ENCODE data around the gene CHRD. TPM values are rescaled to one million over a fixed set of nuclear protein-coding genes. Genes with fewer than 3 reads are reported as not detected.

Gene CHRD
- total and polyA plus RNA-seq, 9 of the 15 experiments (the other 6 are each of a cell fraction or from before 2014, with no cell fraction given), result 0.11 to 1.3 (median 0.59) TPM; not detected in 3

DNA sequence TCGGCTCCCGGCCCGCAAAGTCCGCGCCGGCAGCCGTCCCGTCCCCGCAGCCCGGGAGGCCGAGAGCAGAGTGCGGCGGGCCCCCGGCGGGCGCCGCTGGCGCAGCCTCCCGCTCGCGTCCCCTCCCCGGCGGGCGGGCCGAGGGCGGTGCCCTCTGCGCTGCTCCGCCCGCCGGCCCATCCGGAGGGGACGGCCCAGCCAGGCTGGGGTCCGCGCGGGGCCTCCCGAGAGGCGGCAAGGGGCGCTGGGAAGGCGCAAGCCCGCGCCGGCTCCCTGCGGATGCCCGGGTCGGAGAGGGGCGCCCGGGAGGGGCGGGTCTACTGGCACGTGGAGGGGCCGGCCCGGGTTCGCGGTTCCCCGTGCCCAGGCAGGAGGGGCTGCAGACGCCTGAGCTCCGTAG, 18.3 kb upstream of the CHRD start, which contains the start of the genes CLCN2 and POLR2H (continued):
- no peak for TF ChIP-seq TEAD2 (tag; IDR thresholded peaks at IDR 0.05)
- TF ChIP-seq SRF (CRISPR knock-in tag; IDR thresholded peaks at IDR 0.05), result no peak
- no peak for TF ChIP-seq TCF7L2 (IDR thresholded peaks at IDR 0.05; ENCODE audit: low read depth, low read length)
- TF ChIP-seq, protein P1, sequence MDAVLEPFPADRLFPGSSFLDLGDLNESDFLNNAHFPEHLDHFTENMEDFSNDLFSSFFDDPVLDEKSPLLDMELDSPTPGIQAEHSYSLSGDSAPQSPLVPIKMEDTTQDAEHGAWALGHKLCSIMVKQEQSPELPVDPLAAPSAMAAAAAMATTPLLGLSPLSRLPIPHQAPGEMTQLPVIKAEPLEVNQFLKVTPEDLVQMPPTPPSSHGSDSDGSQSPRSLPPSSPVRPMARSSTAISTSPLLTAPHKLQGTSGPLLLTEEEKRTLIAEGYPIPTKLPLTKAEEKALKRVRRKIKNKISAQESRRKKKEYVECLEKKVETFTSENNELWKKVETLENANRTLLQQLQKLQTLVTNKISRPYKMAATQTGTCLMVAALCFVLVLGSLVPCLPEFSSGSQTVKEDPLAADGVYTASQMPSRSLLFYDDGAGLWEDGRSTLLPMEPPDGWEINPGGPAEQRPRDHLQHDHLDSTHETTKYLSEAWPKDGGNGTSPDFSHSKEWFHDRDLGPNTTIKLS (IDR thresholded peaks at IDR 0.05; ENCODE audit: borderline replicate concordance, low read depth), result no peak
- no peak for TF ChIP-seq TSC22D4 (tag; IDR thresholded peaks at IDR 0.05)
- TF ChIP-seq PHTF2 (CRISPR knock-in tag; IDR thresholded peaks at IDR 0.05), result no peak
- TF ChIP-seq SMAD4 (CRISPR knock-in tag; conservative IDR thresholded peaks at IDR 0.05), result 0 out of 2 replicates have a peak, but pooled peaks have one; percentile 22
- TF ChIP-seq ZNF212 (CRISPR knock-in tag; IDR thresholded peaks at IDR 0.05), result no peak
- no peak for TF ChIP-seq STAT5A (IDR thresholded peaks at IDR 0.05; ENCODE audit: borderline replicate concordance, low read length)
- TF ChIP-seq, protein P2, sequence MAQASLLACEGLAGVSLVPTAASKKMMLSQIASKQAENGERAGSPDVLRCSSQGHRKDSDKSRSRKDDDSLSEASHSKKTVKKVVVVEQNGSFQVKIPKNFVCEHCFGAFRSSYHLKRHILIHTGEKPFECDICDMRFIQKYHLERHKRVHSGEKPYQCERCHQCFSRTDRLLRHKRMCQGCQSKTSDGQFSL (CRISPR knock-in tag; IDR thresholded peaks at IDR 0.05), result no peak
- TF ChIP-seq, protein P2 (tag; IDR thresholded peaks at IDR 0.05), result no peak
- TF ChIP-seq SIN3B (IDR thresholded peaks at IDR 0.05; ENCODE audit: low read depth), result peak; percentile 34; the same call in 1 of the 2 replicates
- no peak for TF ChIP-seq ZNF239 (CRISPR knock-in tag; IDR thresholded peaks at IDR 0.05)
- TF ChIP-seq PHF8 (IDR thresholded peaks at IDR 0.05; ENCODE audit: borderline replicate concordance, low read length), result peak; percentile 71; the same call in 1 of the 2 replicates
- TF ChIP-seq, protein P3, sequence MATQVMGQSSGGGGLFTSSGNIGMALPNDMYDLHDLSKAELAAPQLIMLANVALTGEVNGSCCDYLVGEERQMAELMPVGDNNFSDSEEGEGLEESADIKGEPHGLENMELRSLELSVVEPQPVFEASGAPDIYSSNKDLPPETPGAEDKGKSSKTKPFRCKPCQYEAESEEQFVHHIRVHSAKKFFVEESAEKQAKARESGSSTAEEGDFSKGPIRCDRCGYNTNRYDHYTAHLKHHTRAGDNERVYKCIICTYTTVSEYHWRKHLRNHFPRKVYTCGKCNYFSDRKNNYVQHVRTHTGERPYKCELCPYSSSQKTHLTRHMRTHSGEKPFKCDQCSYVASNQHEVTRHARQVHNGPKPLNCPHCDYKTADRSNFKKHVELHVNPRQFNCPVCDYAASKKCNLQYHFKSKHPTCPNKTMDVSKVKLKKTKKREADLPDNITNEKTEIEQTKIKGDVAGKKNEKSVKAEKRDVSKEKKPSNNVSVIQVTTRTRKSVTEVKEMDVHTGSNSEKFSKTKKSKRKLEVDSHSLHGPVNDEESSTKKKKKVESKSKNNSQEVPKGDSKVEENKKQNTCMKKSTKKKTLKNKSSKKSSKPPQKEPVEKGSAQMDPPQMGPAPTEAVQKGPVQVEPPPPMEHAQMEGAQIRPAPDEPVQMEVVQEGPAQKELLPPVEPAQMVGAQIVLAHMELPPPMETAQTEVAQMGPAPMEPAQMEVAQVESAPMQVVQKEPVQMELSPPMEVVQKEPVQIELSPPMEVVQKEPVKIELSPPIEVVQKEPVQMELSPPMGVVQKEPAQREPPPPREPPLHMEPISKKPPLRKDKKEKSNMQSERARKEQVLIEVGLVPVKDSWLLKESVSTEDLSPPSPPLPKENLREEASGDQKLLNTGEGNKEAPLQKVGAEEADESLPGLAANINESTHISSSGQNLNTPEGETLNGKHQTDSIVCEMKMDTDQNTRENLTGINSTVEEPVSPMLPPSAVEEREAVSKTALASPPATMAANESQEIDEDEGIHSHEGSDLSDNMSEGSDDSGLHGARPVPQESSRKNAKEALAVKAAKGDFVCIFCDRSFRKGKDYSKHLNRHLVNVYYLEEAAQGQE (IDR thresholded peaks at IDR 0.05; ENCODE audit: borderline replicate concordance), result no peak
- TF ChIP-seq, protein P3 (CRISPR knock-in tag; IDR thresholded peaks at IDR 0.05; ENCODE audit: low read depth), result peak; percentile 26; the same call in 1 of the 2 replicates
- peak; percentile 60 to 76; a peak in 2 of 4 replicates for TF ChIP-seq NRF1 (conservative IDR thresholded peaks at IDR 0.05 in 1 of 2, IDR thresholded peaks at IDR 0.05 in 1 of 2)
- TF ChIP-seq HDAC6 (IDR thresholded peaks at IDR 0.05; ENCODE audit: low read depth, low read length), result no peak
- TF ChIP-seq NFATC3 (IDR thresholded peaks at IDR 0.05), result no peak
- no peak for TF ChIP-seq ZNF165 (CRISPR knock-in tag; IDR thresholded peaks at IDR 0.05; ENCODE audit: borderline replicate concordance)
- TF ChIP-seq ZNF124 (CRISPR knock-in tag; IDR thresholded peaks at IDR 0.05), result no peak

Measured in K562 (cell line).